Measurements from ENCODE around the gene RPRD2. TPM values are rescaled to one million over a fixed set of nuclear protein-coding genes. Genes with fewer than 3 reads are reported as not detected.

The RPRD2 gene
- total RNA-seq, 1 donor from 2014 or later = 26.9 TPM

- Mint-ChIP-seq H3K27me3 (ENCODE audit: unreplicated experiment) (peaks cover 2% of the 10 kb centered on the region), H3K27ac (ENCODE audit: unreplicated experiment) (no peak overlapping the region), H3K9me3 (ENCODE audit: unreplicated experiment) (peaks cover 5% of the 10 kb centered on the region), H3K4me1 (ENCODE audit: low read depth, unreplicated experiment) (peaks cover 3% of the 10 kb centered on the region), H3K36me3 (ENCODE audit: unreplicated experiment) (no peaks in the 10 kb centered on the region), H3K4me3 (ENCODE audit: unreplicated experiment) (no peak overlapping the region)
- DNase-seq = no peak
- TF ChIP-seq, protein P1, sequence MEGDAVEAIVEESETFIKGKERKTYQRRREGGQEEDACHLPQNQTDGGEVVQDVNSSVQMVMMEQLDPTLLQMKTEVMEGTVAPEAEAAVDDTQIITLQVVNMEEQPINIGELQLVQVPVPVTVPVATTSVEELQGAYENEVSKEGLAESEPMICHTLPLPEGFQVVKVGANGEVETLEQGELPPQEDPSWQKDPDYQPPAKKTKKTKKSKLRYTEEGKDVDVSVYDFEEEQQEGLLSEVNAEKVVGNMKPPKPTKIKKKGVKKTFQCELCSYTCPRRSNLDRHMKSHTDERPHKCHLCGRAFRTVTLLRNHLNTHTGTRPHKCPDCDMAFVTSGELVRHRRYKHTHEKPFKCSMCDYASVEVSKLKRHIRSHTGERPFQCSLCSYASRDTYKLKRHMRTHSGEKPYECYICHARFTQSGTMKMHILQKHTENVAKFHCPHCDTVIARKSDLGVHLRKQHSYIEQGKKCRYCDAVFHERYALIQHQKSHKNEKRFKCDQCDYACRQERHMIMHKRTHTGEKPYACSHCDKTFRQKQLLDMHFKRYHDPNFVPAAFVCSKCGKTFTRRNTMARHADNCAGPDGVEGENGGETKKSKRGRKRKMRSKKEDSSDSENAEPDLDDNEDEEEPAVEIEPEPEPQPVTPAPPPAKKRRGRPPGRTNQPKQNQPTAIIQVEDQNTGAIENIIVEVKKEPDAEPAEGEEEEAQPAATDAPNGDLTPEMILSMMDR (IDR thresholded peaks at IDR 0.05; ENCODE audit: partially characterized antibody, unreplicated experiment) = no peak
Observed at GRCh38 chr1:150505431-150505830, 141.5 kb downstream of the RPRD2 start.

DNA sequence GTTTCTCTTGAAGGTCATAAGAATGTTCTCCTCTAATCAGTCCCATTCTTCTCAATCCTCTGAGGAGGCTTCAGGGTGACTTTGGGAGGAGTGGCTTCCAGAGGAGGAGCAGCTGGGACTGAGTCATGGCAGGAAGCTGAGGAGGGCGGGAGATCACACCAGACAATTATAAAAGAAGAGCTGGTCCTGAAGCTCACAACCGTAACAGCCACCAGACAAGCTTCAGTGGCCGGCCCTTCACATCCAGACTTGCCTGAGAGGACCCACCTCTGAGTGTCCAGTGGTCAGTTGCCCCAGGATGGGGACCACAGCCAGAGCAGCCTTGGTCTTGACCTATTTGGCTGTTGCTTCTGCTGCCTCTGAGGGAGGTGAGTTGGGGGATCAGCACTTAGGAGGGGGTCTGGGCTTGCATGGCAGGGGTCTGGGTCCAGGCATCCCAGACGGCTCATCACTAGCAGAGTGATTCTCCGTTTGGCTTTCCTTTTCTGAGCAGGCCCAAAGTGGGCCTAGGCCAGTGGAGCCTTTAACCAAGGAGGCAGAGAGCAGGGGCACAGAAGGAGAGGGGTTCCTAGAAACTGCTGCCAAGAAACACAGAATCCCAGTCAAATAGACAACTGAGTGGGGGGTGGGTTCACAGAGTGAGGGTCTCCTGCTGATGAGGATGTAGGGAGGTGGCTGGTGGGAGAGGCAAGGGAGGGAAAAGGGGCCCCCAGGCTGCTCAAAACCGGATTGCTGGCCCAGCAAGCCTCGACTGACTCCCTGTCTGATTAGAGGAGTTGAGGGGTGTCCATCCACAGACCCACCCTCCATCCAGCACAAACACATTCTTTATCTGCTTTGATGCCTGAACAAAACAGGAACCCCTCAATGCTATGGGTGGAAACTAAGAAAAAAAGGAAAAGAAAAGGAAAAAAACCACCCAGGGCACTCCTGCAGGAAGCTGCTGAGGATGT lies 144.2 kb downstream of the RPRD2 start, which contains the start of gene ECM1:
TSS of gene ECM1 (plus strand) at position 198 of the 953 bp plus-strand sequence. CDS start at position 299, 101 bp downstream.
- H3K27me3 Mint-ChIP-seq (ENCODE audit: unreplicated experiment) = peaks cover 8% of the 10 kb centered on the region
- peaks cover 13% of the 10 kb centered on the region for H3K4me1 Mint-ChIP-seq (ENCODE audit: low read depth, unreplicated experiment)
- H3K4me3 Mint-ChIP-seq (ENCODE audit: unreplicated experiment) = no peak within 1 kb of the TSS
- peaks cover 12% of the 10 kb centered on the region for H3K9me3 Mint-ChIP-seq (ENCODE audit: unreplicated experiment)
- DNase-seq = no peak
- TF ChIP-seq, protein P1 (IDR thresholded peaks at IDR 0.05; ENCODE audit: partially characterized antibody, unreplicated experiment) = no peak
- H3K27ac Mint-ChIP-seq (ENCODE audit: unreplicated experiment) = no peak within 1 kb of the TSS
- peaks cover 6% of the 10 kb centered on the region for H3K36me3 Mint-ChIP-seq (ENCODE audit: unreplicated experiment)

GRCh38 chr1:150508982-150509381 lies 145.0 kb downstream of the RPRD2 start:
- no peak for DNase-seq
- Mint-ChIP-seq H3K27ac (ENCODE audit: unreplicated experiment) (no peak overlapping the region), H3K36me3 (ENCODE audit: unreplicated experiment) (peaks cover 6% of the 10 kb centered on the region), H3K4me3 (ENCODE audit: unreplicated experiment) (no peak overlapping the region), H3K9me3 (ENCODE audit: unreplicated experiment) (peaks cover 16% of the 10 kb centered on the region), H3K4me1 (ENCODE audit: low read depth, unreplicated experiment) (peaks cover 17% of the 10 kb centered on the region), H3K27me3 (ENCODE audit: unreplicated experiment) (peaks cover 8% of the 10 kb centered on the region)
- TF ChIP-seq, protein P1 (IDR thresholded peaks at IDR 0.05; ENCODE audit: partially characterized antibody, unreplicated experiment) = no peak

DNA sequence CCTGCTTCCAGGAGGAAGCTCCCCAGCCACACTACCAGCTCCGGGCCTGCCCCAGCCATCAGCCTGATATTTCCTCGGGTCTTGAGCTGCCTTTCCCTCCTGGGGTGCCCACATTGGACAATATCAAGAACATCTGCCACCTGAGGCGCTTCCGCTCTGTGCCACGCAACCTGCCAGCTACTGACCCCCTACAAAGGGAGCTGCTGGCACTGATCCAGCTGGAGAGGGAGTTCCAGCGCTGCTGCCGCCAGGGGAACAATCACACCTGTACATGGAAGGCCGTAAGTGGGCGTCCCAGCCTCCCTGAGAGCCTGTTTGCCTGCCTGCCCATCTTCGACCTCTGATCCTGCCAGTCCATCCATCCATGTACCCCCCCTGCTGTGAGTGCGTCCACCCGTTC lies 147.6 kb downstream of the RPRD2 start:
- DNase-seq = no peak
- TF ChIP-seq, protein P1 (IDR thresholded peaks at IDR 0.05; ENCODE audit: partially characterized antibody, unreplicated experiment) = no peak
- H3K4me3 Mint-ChIP-seq (ENCODE audit: unreplicated experiment) = no peak overlapping the region
- peaks cover 6% of the 10 kb centered on the region for H3K36me3 Mint-ChIP-seq (ENCODE audit: unreplicated experiment)
- H3K27ac Mint-ChIP-seq (ENCODE audit: unreplicated experiment) = no peak overlapping the region
- H3K4me1 Mint-ChIP-seq (ENCODE audit: low read depth, unreplicated experiment) = peaks cover 28% of the 10 kb centered on the region
- H3K27me3 Mint-ChIP-seq (ENCODE audit: unreplicated experiment) = peaks cover 10% of the 10 kb centered on the region
- peaks cover 18% of the 10 kb centered on the region for H3K9me3 Mint-ChIP-seq (ENCODE audit: unreplicated experiment)
